GM19452 (cell line): ENCODE results near the gene ATP11A.

ENCODE experiments used
- ATAC-seq: cut with Tn5 transposase; IDR thresholded peaks from one replicate; pipeline ENCODE4 v1.9.1; 2021; ENCODE audit not compliant: unreplicated experiment

Gene ATP11A

GRCh38 chr13:112900691-112901091 lies 210.9 kb downstream of the ATP11A start:
- no peak for ATAC-seq

GRCh38 chr13:112902101-112902651 lies 212.3 kb downstream of the ATP11A start:
- no peak for ATAC-seq

GRCh38 chr13:112902669-112903068 lies 212.8 kb downstream of the ATP11A start:
- ATAC-seq, result no peak

GRCh38 chr13:112903071-112903577 lies 213.3 kb downstream of the ATP11A start:
- ATAC-seq, result no peak

- ATAC-seq, result no peak
Observed at GRCh38 chr13:112903606-112904195, 213.9 kb downstream of the ATP11A start.

- no peak for ATAC-seq
Observed at GRCh38 chr13:112904436-112904960, 214.7 kb downstream of the ATP11A start.

- no peak for ATAC-seq
Observed at GRCh38 chr13:112905086-112905485, 215.2 kb downstream of the ATP11A start.

- no peak for ATAC-seq
Observed at GRCh38 chr13:112905619-112905989, 215.8 kb downstream of the ATP11A start.

GRCh38 chr13:112905990-112906641 lies 216.3 kb downstream of the ATP11A start:
- ATAC-seq, result no peak

- no peak for ATAC-seq
Observed at GRCh38 chr13:112907286-112907685, 217.4 kb downstream of the ATP11A start.

GRCh38 chr13:112907871-112908331 lies 218.1 kb downstream of the ATP11A start:
- ATAC-seq, result no peak

- ATAC-seq, result no peak
Observed at GRCh38 chr13:112908342-112908741, 218.5 kb downstream of the ATP11A start.

GRCh38 chr13:112910016-112910415 lies 220.2 kb downstream of the ATP11A start:
- no peak for ATAC-seq

- ATAC-seq, result no peak
Observed at GRCh38 chr13:112910616-112911280, 220.9 kb downstream of the ATP11A start.

- ATAC-seq, result no peak
Observed at GRCh38 chr13:112911285-112911701, 221.5 kb downstream of the ATP11A start.

GRCh38 chr13:112911883-112912282 lies 222.0 kb downstream of the ATP11A start:
- no peak for ATAC-seq

- no peak for ATAC-seq
Observed at GRCh38 chr13:112912726-112913440, 223.0 kb downstream of the ATP11A start.

- ATAC-seq, result no peak
Observed at GRCh38 chr13:112916296-112916695, 226.5 kb downstream of the ATP11A start.

- no peak for ATAC-seq
Observed at GRCh38 chr13:112917056-112917664, 227.3 kb downstream of the ATP11A start.

- no peak for ATAC-seq
Observed at GRCh38 chr13:112917737-112918136, 227.9 kb downstream of the ATP11A start.
